GM19099 (cell line): Measurements from ENCODE around the gene TMEM143.

Source experiments
- POLR2A ChIP-seq: IDR thresholded peaks from 3 replicates; pipeline ENCODE4 v1.6.1; 2011; ENCODE audit warnings: low read depth; ENCODE audit not compliant: insufficient read length; ENCODE audit errors: extremely low read depth

TMEM143 gene

GRCh38 chr19:48303367-48303766, 60.4 kb downstream of the TMEM143 start:
- no peak for TF ChIP-seq POLR2A

GRCh38 chr19:48302600-48302959, 61.2 kb downstream of the TMEM143 start:
- TF ChIP-seq POLR2A, result no peak

GRCh38 chr19:48301886-48302599, 61.7 kb downstream of the TMEM143 start:
- no peak for TF ChIP-seq POLR2A

- no peak for TF ChIP-seq POLR2A
Measured at GRCh38 chr19:48297975-48298374, 65.8 kb downstream of the TMEM143 start.

- TF ChIP-seq POLR2A, result no peak
Measured at GRCh38 chr19:48296963-48297734, 66.6 kb downstream of the TMEM143 start.

GRCh38 chr19:48295458-48295857, 68.3 kb downstream of the TMEM143 start:
- no peak for TF ChIP-seq POLR2A

GRCh38 chr19:48292798-48293197, 70.9 kb downstream of the TMEM143 start:
- no peak for TF ChIP-seq POLR2A

GRCh38 chr19:48290771-48291488, 72.8 kb downstream of the TMEM143 start:
- no peak for TF ChIP-seq POLR2A

GRCh38 chr19:48290401-48290770, 73.4 kb downstream of the TMEM143 start:
- no peak for TF ChIP-seq POLR2A

- TF ChIP-seq POLR2A, result no peak
Measured at GRCh38 chr19:48287748-48288147, 76.0 kb downstream of the TMEM143 start.

GRCh38 chr19:48284896-48285295, 78.8 kb downstream of the TMEM143 start:
- TF ChIP-seq POLR2A, result no peak

GRCh38 chr19:48283908-48284307, 79.8 kb downstream of the TMEM143 start:
- TF ChIP-seq POLR2A, result no peak
